H9 (cell line): ENCODE measurements around the gene TMEM248. TPM values are rescaled to one million over a fixed set of nuclear protein-coding genes. Genes with fewer than 3 reads are reported as not detected.

Experiments used
- DNase-seq: peaks from one replicate; pipeline ENCODE4 v3.0.0-alpha.2; 2017
- H2AFZ ChIP-seq: one replicate; pipeline ENCODE4 v1.6.1; 2013; ENCODE audit warnings: mild to moderate bottlenecking, low read length, control low read depth, moderate library complexity
- H2AK5ac ChIP-seq: 2 replicates; pipeline ENCODE4 v1.6.1; 2013; ENCODE audit warnings: low read length, control low read depth, mixed read lengths; ENCODE audit not compliant: insufficient read length
- H2BK120ac ChIP-seq: one replicate; pipeline ENCODE4 v1.6.1; 2013; ENCODE audit warnings: low read depth, mild to moderate bottlenecking, low read length, control low read depth, inconsistent platforms; ENCODE audit not compliant: poor library complexity, severe bottlenecking
- H2BK12ac ChIP-seq: 2 replicates; pipeline ENCODE4 v1.6.1; 2013; ENCODE audit warnings: low read length, control low read depth, mixed read lengths, low read depth; ENCODE audit not compliant: insufficient read length
- H2BK15ac ChIP-seq: 2 replicates; pipeline ENCODE4 v1.6.1; 2013; ENCODE audit warnings: low read depth, low read length, control low read depth
- H2BK20ac ChIP-seq: one replicate; pipeline ENCODE4 v1.6.1; 2013; ENCODE audit warnings: low read depth, mild to moderate bottlenecking, low read length, control low read depth, inconsistent platforms; ENCODE audit not compliant: poor library complexity, severe bottlenecking
- H2BK5ac ChIP-seq: 2 replicates; pipeline ENCODE4 v1.6.1; 2013; ENCODE audit warnings: low read length, control low read depth, mixed read lengths; ENCODE audit not compliant: insufficient read length
- H3K14ac ChIP-seq: 2 replicates; pipeline ENCODE4 v1.6.1; 2013; ENCODE audit warnings: low read length, control low read depth; ENCODE audit not compliant: insufficient read depth
- H3K18ac ChIP-seq: 2 replicates; pipeline ENCODE4 v1.6.1; 2013; ENCODE audit warnings: low read depth, mild to moderate bottlenecking, mixed read lengths, low read length, control low read depth; ENCODE audit not compliant: insufficient read length
- H3K23ac ChIP-seq: 2 replicates; pipeline ENCODE4 v1.6.1; 2013; ENCODE audit warnings: low read length, control low read depth, mixed read lengths, low read depth; ENCODE audit not compliant: insufficient read length
- H3K23me2 ChIP-seq: 2 replicates; pipeline ENCODE4 v1.6.1; 2013; ENCODE audit warnings: low read depth, mild to moderate bottlenecking, mixed read lengths, low read length, control low read depth; ENCODE audit not compliant: insufficient read length, poor library complexity, severe bottlenecking
- H3K27ac ChIP-seq: 2 replicates; pipeline ENCODE4 v1.5.1; 2013; ENCODE audit warnings: low read length, control low read depth, mixed read lengths, low read depth; ENCODE audit not compliant: insufficient read length
- H3K27me3 ChIP-seq: 2 replicates; pipeline ENCODE4 v1.6.1; 2013; ENCODE audit warnings: low read length, control low read depth, inconsistent platforms; ENCODE audit not compliant: insufficient read depth
- H3K4ac ChIP-seq: 2 replicates; pipeline ENCODE4 v1.6.1; 2013; ENCODE audit warnings: low read depth, mild to moderate bottlenecking, control low read depth, inconsistent platforms, low read length, moderate library complexity
- H3K4me1 ChIP-seq: 2 replicates; pipeline ENCODE4 v1.6.1; 2013; ENCODE audit warnings: low read length, control low read depth, inconsistent platforms; ENCODE audit not compliant: insufficient read depth
- H3K4me2 ChIP-seq: 2 replicates; pipeline ENCODE4 v1.6.1; 2013; ENCODE audit warnings: low read length, control low read depth, mixed read lengths; ENCODE audit not compliant: insufficient read length, insufficient read depth
- H3K56ac ChIP-seq: 2 replicates; pipeline ENCODE4 v1.6.1; 2013; ENCODE audit warnings: low read depth, mild to moderate bottlenecking, mixed read lengths, low read length, control low read depth; ENCODE audit not compliant: insufficient read length
- H3K79me1 ChIP-seq: 2 replicates; pipeline ENCODE4 v1.6.1; 2013; ENCODE audit warnings: low read depth, mild to moderate bottlenecking, moderate library complexity, low read length, control low read depth, inconsistent platforms; ENCODE audit not compliant: insufficient read depth, poor library complexity, severe bottlenecking
- H3K79me2 ChIP-seq: 2 replicates; pipeline ENCODE4 v1.6.1; 2013; ENCODE audit warnings: low read length, control low read depth, inconsistent platforms; ENCODE audit not compliant: insufficient read depth
- H3K9ac ChIP-seq: 2 replicates; pipeline ENCODE4 v1.6.1; 2013; ENCODE audit warnings: low read length, control low read depth, mixed read lengths; ENCODE audit not compliant: insufficient read length; ENCODE audit errors: extremely low read depth
- H3K9me3 ChIP-seq: one replicate; pipeline ENCODE4 v1.6.1; 2013; ENCODE audit warnings: low read depth, low read length, inconsistent platforms; ENCODE audit not compliant: control insufficient read depth
- H3T11ph ChIP-seq: one replicate; pipeline ENCODE4 v1.6.1; 2013; ENCODE audit warnings: mild to moderate bottlenecking, low read length, control low read depth, inconsistent platforms
- H4K20me1 ChIP-seq: one replicate; pipeline ENCODE4 v1.6.1; 2013; ENCODE audit not compliant: control insufficient read depth, insufficient read length, insufficient read depth
- H4K5ac ChIP-seq: 2 replicates; pipeline ENCODE4 v1.6.1; 2013; ENCODE audit warnings: low read depth, mild to moderate bottlenecking, mixed read lengths, low read length, control low read depth; ENCODE audit not compliant: insufficient read length
- H4K8ac ChIP-seq: replicated peaks from 2 replicates; pipeline ENCODE4 v1.6.1; 2013; ENCODE audit warnings: low read length, control low read depth, mixed read lengths, low read depth; ENCODE audit not compliant: insufficient read length
- H4K91ac ChIP-seq: 2 replicates; pipeline ENCODE4 v1.6.1; 2013; ENCODE audit warnings: low read depth, mild to moderate bottlenecking, moderate library complexity, mixed read lengths, low read length, control low read depth; ENCODE audit not compliant: insufficient read length
- H3K27ac Mint-ChIP-seq, 3 experiments: 2 replicates in 2 of 3; 3 replicates in 1 of 3; pipeline ENCODE4 v1.8.0; 2020 to 2021; ENCODE audit warnings: mixed read lengths in 3 of 3, mild to moderate bottlenecking in 1 of 3, moderate library complexity in 1 of 3
- H3K27me3 Mint-ChIP-seq: 2 replicates; pipeline ENCODE4 v1.8.0; 2021; ENCODE audit warnings: low read depth, mild to moderate bottlenecking, moderate library complexity, mixed read lengths
- H3K36me3 Mint-ChIP-seq, 3 experiments: 2 replicates in 2 of 3; 3 replicates in 1 of 3; pipeline ENCODE4 v1.8.0; 2020 to 2021; ENCODE audit warnings: low read depth in 3 of 3, mixed read lengths in 3 of 3; ENCODE audit not compliant: insufficient read depth in 1 of 3
- H3K4me1 Mint-ChIP-seq, 2 experiments: 2 replicates each; pipeline ENCODE4 v1.8.0; 2020; ENCODE audit warnings: mixed read lengths in 2 of 2
- H3K4me3 Mint-ChIP-seq, 2 experiments: 2 replicates in 1 of 2; 3 replicates in 1 of 2; pipeline ENCODE4 v1.8.0; 2020 to 2021; ENCODE audit warnings: mild to moderate bottlenecking in 2 of 2, mixed read lengths in 2 of 2, moderate library complexity in 1 of 2
- H3K9me3 Mint-ChIP-seq, 2 experiments: 2 replicates in 1 of 2; 3 replicates in 1 of 2; pipeline ENCODE4 v1.8.0; 2020; ENCODE audit warnings: mild to moderate bottlenecking in 2 of 2, mixed read lengths in 2 of 2, moderate library complexity in 1 of 2
- WGBS: extraction: QIAGEN DNeasy Blood & Tissue Kit; methylation state at CpG from one replicate; pipeline ENCODE4 v1.1.7; 2013; ENCODE audit warnings: missing lambda C conversion rate, low lambda C conversion rate, mixed read lengths; ENCODE audit not compliant: insufficient read length; ENCODE audit errors: extremely low coverage; 5-methylcytosine and 5-hydroxymethylcytosine counted together
- total RNA-seq: library from RNA; stranded (reverse); gene quantifications from 2 replicates; pipeline ENCODE4 v1.2.1, GENCODE V29; 2021
- TF ChIP-seq, protein P1 (sequence below): fragments of 200-600 bp; sonication (generic); conservative IDR thresholded peaks from 3 replicates; pipeline ENCODE4 v1.8.0; 2021; ENCODE audit warnings: antibody characterized with exemption, mild to moderate bottlenecking

TMEM248 gene
- total RNA-seq, 1 experiment from 2014 or later, result 74.2 TPM

- TF ChIP-seq, protein P1, sequence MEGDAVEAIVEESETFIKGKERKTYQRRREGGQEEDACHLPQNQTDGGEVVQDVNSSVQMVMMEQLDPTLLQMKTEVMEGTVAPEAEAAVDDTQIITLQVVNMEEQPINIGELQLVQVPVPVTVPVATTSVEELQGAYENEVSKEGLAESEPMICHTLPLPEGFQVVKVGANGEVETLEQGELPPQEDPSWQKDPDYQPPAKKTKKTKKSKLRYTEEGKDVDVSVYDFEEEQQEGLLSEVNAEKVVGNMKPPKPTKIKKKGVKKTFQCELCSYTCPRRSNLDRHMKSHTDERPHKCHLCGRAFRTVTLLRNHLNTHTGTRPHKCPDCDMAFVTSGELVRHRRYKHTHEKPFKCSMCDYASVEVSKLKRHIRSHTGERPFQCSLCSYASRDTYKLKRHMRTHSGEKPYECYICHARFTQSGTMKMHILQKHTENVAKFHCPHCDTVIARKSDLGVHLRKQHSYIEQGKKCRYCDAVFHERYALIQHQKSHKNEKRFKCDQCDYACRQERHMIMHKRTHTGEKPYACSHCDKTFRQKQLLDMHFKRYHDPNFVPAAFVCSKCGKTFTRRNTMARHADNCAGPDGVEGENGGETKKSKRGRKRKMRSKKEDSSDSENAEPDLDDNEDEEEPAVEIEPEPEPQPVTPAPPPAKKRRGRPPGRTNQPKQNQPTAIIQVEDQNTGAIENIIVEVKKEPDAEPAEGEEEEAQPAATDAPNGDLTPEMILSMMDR, result no peak
- Histone ChIP-seq H2BK20ac (no peak overlapping the region), H3K79me1 (no peaks in the 10 kb centered on the region), H3K27me3 (no peaks in the 10 kb centered on the region), H3K18ac (no peak overlapping the region), H2BK12ac (no peak overlapping the region), H2AK5ac (no peak overlapping the region), H2BK5ac (no peak overlapping the region), H3K23ac (no peak overlapping the region), H3K9ac (no peak overlapping the region), H3K9me3 (no peaks in the 10 kb centered on the region), H4K91ac (no peak overlapping the region), H3K79me2 (no peaks in the 10 kb centered on the region), H3K4me1 (no peaks in the 10 kb centered on the region), H4K5ac (no peak overlapping the region), H4K20me1 (no peaks in the 10 kb centered on the region), H3K27ac (no peak overlapping the region), H3K4ac (no peak overlapping the region), H4K8ac (no peak overlapping the region), H3K14ac (no peak overlapping the region), H2AFZ (no peak overlapping the region), H3K56ac (no peak overlapping the region), H3T11ph (no peak overlapping the region), H3K23me2 (no peaks in the 10 kb centered on the region), H2BK120ac (no peak overlapping the region), H2BK15ac (no peak overlapping the region), H3K4me2 (no peak overlapping the region)
- WGBS, result no CpG with 5 or more reads among the region's 2 CpGs
- H3K9me3 Mint-ChIP-seq, result no peaks in the 10 kb centered on the region
- H3K27ac Mint-ChIP-seq, result no peak overlapping the region; a peak in 1 of 7 replicates
- no peaks in the 10 kb centered on the region for H3K27me3 Mint-ChIP-seq
- H3K4me3 Mint-ChIP-seq, result no peak overlapping the region
- no peak for DNase-seq
- peaks cover 0 to 2% (median 0%) of the 10 kb centered on the region in 3 experiments; a peak in 1 of 7 replicates for H3K36me3 Mint-ChIP-seq
- H3K4me1 Mint-ChIP-seq, result no peaks in the 10 kb centered on the region
Observed at GRCh38 chr7:66912195-66912594, 8.8 kb upstream of the TMEM248 start.
